Retinal pigment epithelial cell (primary cell): ENCODE data around the gene ZNF536.

ENCODE experiments used
- DNase-seq: peaks from one replicate; pipeline ENCODE4 v3.0.0-alpha.2; 2010; ENCODE audit warnings: low read depth
- H3K4me3 ChIP-seq: 2 replicates; pipeline ENCODE4 v1.5.1; 2011; ENCODE audit warnings: mild to moderate bottlenecking, low read length, control low read depth, moderate library complexity
- CTCF ChIP-seq: conservative IDR thresholded peaks from 2 replicates; pipeline ENCODE4 v1.5.1; 2011; ENCODE audit warnings: low read depth, low read length, control low read depth, inconsistent platforms

Gene ZNF536

GRCh38 chr19:30536975-30537374 is 164.8 kb downstream of the ZNF536 start:
- H3K4me3 ChIP-seq, result no peak overlapping the region
- TF ChIP-seq CTCF, result no peak
- DNase-seq, result no peak

- H3K4me3 ChIP-seq, result no peak overlapping the region
- no peak for DNase-seq
- TF ChIP-seq CTCF, result no peak
Observed at GRCh38 chr19:30539315-30539714, 167.1 kb downstream of the ZNF536 start.

- no peak overlapping the region for H3K4me3 ChIP-seq
- DNase-seq, result no peak
- no peak for TF ChIP-seq CTCF
Observed at GRCh38 chr19:30539981-30540380, 167.8 kb downstream of the ZNF536 start.

- H3K4me3 ChIP-seq, result no peak overlapping the region
- TF ChIP-seq CTCF, result no peak
- DNase-seq, result no peak
Observed at GRCh38 chr19:30540761-30541160, 168.6 kb downstream of the ZNF536 start.

- no peak overlapping the region for H3K4me3 ChIP-seq
- no peak for DNase-seq
- TF ChIP-seq CTCF, result no peak
Observed at GRCh38 chr19:30541575-30541974, 169.4 kb downstream of the ZNF536 start.

- TF ChIP-seq CTCF, result no peak
- no peak overlapping the region for H3K4me3 ChIP-seq
- DNase-seq, result no peak
Observed at GRCh38 chr19:30543243-30543945, 171.2 kb downstream of the ZNF536 start.

- TF ChIP-seq CTCF, result no peak
- no peak overlapping the region for H3K4me3 ChIP-seq
- no peak for DNase-seq
Observed at GRCh38 chr19:30545752-30546151, 173.6 kb downstream of the ZNF536 start.
